Measurements from ENCODE around the gene CD200R1L. TPM values are rescaled to one million over a fixed set of nuclear protein-coding genes. Genes with fewer than 3 reads are reported as not detected.

Gene CD200R1L
- total RNA-seq, 1 donor from 2014 or later: not detected

DNA sequence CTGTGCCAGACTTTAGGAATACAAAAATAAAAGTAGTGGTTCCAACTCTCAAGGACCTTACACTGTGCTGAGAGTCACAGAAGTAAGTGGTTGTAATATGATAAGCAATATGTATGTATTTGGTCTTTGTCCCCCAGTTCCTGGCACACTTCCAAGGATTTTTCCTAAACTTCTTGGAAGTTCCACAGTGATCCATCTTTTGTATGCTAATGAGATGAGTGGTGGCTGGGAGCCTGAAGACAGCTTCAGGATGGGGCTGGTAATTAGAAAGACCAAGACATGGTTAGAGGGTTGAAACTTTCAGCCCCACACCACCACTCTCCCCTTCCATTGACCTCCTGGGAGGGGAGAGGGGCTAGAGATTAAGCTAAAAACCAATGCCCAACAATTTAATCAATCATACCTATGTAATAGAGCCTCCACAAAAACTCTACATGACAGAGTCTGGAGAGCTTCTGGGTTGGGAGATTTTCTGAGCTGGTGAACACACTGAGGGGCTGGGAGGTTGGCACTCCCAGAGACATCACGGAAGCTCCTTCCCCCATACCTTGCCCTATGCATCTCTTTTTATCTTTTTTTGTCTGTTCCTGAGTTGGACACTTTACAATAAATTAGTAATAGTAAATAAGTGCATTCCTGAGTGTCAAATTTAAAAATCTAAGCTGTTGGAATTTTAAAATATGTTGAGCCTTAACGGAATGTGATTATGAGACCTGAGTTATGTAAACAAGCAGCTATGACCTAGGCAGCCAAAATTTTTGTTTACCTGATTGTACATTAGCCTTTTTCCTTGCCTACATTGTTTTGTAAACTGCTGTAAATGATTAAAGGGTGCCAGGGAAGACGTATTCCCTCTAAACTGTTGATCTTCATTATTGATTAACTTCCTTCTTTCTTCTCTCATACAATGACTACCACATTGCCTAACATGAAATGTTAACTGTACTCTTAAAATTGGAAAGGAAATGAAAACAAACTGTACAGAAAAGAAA lies 24.3 kb downstream of the CD200R1L start:
- DNase-seq (ENCODE audit: low spot score) (no peak), ATAC-seq (peak; percentile 44)

DNA sequence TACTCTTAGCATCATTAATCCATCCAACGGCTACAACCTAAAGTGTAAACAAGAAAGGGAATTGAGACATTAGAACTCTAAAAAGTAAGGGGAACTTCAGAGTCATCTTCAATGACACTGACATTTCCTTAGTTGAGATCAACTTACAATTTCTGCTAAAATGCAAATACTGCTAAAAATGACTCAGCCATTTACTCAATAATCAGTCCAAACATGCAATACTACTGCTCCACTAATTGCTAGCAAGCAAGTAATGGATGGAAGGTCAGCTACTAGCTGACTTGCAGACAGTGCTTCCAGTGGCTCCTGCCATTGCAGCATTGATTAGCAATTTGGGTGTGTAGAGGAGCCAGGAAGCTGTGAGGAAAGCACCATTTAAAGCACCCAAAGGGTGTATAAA lies 28.4 kb downstream of the CD200R1L start:
- DNase-seq (ENCODE audit: low spot score) (no peak), ATAC-seq (no peak)

DNA sequence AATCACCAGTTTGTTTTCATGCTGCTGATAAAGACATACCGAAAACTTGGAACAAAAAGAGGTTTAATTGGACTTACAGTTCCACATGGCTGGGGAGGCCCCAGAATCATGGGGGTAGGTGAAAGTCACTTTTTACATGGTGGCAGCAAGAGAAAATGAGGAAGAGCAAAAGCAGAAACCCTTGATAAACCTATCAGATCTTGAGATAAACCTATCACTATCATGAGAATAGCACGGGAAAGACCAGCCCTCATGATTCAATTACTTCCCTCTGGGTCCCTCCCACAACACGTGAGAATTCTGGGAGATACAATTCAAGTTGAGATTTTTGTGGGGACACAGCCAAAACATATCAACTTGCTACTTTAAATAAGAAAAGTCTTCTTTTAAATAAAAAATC lies 28.9 kb downstream of the CD200R1L start:
- no peak for DNase-seq (ENCODE audit: low spot score)
- no peak for ATAC-seq

DNA sequence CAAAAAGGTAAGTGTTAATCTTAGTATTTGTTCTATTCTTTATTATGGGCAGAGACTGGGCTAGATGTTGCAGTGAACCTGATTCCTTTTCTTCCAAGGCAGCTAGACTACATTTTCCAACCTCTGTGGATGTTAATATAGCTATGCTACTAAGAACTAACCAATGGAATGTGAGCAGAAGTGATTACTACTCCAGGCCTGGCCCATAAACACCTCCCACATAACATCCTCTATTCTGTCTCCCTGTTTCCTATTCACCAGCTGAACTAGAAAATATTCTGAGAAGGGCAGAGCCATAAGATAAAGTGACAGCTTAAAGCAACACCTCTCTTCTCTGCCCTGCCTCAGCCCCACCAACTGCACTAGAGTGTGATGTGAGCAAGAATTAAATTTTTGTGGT lies 29.4 kb downstream of the CD200R1L start:
- ATAC-seq (no peak), DNase-seq (ENCODE audit: low spot score) (no peak)

DNA sequence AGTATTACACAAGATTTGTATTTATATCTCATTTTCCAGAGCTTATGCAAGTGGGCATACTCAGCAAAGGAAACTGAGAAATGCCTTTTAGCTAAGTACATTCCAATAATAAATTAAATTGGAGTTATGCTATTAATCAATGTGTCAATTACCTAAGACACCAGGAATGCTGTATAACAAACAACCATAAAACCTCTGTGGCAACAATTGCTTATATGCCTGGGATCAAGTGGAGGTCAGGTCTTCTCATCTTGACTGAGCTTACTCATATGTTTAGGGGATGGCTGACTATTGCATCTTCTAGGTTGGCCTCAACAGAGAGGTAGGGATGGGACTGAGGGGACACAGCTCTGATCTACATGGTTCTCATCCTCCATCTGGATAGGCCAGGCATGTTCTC lies 30.7 kb downstream of the CD200R1L start:
- ATAC-seq (no peak), DNase-seq (ENCODE audit: low spot score) (no peak)

DNA sequence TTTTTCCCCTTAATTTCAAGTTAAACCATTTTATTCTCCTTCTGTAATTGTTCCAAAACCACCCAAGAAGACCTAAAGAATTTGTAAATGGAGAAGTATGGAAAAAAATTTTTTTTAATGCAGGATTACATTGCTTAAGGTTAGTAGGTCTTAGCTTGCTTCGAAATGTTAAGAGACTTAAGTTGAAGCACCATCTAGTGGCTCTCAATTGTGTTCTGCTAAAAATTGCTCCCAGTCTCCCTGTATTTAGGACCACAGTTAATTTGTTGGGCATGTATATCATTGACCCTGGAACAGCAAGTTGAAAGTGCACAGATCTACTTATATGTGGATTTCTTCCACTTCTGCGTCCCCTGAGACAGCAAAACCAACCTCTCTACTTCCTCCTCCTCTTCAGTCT lies 32.4 kb downstream of the CD200R1L start:
- ATAC-seq (peak; percentile 57), DNase-seq (ENCODE audit: low spot score) (no peak)

DNA sequence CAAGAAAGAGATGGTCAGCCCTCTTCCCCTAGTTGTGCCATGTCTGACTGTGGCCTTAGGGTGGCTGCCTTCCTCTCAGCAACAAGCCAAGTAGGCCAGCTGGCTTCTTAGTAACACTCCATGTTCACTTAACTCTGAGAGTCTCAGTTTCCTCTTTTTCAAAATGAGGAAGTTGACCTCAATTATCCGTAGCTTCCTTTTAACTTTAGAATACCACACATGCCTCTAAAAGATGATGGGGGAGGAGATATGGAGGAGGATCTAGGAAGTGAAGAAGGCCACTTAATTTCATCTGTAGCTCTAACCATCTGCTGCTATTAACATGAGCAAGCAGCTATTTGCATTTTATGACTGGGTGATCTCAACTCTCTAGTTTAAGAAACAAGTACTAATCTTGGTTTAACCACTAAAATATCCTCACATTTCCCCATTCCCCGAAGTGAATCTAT lies 32.9 kb downstream of the CD200R1L start:
- ATAC-seq (peak; percentile 36), DNase-seq (ENCODE audit: low spot score) (no peak)

DNA sequence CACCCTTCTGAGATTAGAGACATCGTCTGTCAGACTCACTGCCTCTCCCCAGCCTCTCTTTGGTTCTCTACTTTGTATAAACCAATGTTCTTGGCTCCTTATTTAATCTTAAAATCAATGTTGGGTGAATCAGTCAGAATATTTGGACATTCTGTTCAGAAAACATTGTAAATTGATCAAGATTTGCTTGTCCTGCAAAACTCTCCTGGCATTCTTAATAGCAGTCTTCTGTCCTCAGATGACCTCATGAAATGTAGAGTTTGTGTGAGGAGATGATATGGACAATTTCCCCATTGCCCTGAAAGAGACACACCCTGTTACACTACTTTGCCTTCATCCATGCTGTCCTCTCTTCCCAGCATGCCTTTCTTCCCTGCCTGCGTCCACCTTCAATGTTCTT lies 33.6 kb downstream of the CD200R1L start:
- no peak for ATAC-seq
- no peak for DNase-seq (ENCODE audit: low spot score)

DNA sequence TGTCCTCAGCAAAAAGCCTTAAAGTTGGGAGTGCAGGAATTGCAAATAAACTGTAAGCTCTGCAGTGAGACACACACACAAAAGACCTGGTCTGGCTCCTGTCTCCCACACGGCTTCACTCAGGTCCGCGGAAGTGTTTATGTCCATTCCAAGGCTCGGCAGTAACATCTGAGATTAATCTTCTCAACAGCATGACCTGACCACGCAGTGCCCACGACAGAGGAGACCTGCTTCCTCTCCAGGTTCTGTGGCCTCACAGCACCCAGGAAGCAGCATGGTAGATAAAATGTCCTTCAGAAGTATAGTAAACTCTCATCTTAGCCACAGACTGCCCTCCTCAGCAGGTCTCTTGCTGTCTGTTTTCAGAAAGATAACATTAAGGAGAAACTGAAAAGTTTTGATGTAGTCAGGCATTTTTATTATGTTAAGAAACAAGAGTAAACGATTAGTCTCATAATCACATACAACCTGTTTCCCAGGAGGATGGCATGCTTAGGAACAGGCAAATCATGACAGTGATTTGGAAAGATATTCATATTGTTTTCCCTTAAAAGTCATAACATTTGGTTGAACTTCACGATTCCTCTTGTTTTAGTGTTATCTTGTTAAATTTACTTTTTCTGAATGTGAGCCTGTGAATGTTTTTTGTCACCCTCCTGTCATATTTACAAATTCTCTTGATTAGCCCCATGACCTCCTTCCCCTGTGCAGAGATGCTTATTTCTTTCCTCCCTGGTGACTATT lies 34.6 kb downstream of the CD200R1L start:
- ATAC-seq (no peak), DNase-seq (ENCODE audit: low spot score) (no peak)

DNA sequence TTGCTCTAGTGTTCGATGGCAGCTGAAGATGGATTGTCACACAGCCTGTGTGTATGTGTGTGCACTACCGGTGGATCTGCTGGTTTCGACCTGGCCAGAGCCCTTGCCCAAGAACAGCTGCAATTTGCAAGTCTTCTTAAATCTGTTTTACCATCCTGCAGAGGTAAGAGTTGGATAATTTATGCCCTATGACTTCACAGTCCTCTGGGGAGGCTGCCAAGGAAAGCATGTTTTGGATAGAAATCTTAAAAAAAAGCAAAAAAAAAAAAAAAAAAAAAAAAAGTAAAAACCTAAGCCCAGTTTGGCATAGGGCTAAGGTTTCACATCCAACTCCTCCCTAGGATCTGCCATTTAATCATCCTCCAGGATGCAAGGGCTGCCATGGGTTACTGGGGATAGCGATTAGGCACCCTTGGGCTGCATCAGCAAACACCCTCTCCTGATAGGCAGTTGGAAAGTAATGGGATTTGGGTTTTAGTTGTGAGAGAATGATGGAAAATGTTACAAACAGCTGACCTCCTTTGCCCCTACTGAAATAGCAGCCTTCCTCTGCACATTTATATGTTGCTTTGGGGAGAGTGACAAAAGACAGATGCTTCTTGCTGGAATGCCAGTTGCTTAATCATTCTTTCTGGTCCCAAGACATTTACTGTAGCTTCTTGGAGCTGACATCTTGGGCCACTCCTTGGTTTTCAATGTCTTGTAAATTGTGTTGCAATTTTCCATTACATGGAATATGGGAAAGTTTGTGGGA lies 35.4 kb downstream of the CD200R1L start:
- ATAC-seq (no peak), DNase-seq (ENCODE audit: low spot score) (no peak)

DNA sequence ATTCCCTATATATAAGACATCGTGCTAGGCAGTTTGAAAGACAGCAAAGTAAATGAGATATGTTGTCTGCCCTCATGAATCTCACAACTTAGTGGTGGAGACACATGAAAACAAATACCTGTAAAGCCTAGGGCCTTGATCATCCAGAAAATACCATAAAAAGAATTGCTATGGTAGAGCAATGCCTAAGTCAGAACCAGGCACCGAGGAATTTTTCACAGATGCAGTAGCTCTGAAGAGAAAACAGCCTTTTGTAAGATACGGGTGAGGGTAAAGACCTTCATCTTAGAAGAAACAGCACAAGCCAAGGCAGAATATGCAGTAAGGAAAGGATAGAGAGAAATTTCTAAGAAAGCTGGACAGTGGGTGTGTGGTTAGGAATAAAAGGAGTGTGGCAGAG lies 36.1 kb downstream of the CD200R1L start:
- no peak for ATAC-seq

DNA sequence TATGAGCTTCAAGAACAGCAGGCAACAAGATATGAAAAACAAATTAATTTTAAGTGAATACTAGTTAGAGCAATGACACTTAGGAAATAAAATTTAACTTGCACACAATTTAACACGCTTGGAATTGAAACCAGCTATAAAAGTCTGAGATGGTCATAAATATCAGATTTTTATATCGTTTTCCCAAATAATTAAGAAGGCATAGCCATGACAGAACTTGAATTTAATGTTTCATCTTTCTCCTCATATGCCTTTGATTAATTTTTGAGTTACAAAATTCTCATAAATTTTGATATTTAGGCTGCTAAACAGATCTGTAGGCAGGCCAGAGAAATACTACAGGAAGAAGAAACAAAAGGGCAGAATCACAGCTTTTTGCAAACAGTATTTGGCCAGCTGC lies 38.5 kb downstream of the CD200R1L start:
- no peak for ATAC-seq
- DNase-seq (ENCODE audit: low spot score): no peak

More for the DNA sequence above, 36.1 kb downstream of the CD200R1L start:
- DNase-seq (ENCODE audit: low spot score): no peak

DNA sequence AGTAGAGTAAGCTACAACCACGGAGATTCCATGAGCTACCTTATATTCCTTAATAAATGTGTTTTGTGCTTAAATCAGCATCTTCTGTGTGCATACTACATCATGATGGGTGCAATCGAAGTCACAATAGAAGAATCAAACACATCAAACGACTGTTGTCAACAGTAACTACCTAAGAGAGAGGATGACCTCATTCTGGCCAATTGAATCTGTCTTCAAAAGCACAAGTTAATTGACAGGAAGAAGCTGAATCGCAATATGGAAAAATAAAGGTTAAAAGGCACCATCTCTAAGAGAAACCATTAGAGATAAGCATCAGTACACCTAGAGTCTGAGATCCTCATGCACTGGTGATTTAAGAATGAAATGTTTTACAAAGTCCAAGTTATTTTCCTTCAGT lies 39.0 kb downstream of the CD200R1L start:
- ATAC-seq (no peak), DNase-seq (ENCODE audit: low spot score) (no peak)

DNA sequence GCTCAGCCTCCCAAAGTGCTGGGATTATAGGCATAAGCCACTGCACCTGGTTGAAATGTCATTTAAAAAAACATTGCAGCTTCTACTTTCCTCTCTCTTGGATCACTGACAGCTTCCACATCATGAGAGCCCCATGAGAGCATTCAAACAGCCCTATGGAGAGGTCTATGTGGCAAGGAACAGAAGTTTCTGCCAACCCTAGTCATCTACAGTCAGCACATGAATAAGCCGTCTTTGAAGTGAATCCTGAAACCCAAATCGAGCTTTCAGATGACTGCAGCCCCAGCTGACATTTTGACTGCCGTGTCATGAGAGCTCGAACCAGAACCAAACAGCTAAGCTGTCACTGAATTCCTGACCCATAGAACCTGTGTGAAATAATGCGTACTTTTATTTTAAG lies 39.8 kb downstream of the CD200R1L start:
- ATAC-seq (no peak), DNase-seq (ENCODE audit: low spot score) (no peak)

DNA sequence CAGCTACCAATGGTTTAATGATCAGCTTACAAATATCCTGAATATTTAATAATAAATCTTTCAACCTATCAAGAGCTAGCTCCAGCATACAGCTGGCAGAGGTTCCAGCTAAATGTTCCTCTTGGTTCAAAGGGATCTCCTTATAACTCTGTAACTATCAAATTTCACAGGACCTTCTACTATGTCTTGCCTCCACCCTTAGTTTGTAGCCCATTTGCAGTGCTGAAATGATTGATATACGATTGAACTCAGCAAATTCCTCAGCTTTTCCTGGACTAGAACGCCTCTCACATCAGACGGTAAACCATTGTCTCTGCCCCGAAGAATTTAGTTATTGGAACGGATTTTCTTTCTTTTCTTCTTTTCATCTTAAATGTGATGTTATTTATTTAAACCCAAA lies 41.5 kb downstream of the CD200R1L start:
- ATAC-seq (no peak), DNase-seq (ENCODE audit: low spot score) (no peak)

DNA sequence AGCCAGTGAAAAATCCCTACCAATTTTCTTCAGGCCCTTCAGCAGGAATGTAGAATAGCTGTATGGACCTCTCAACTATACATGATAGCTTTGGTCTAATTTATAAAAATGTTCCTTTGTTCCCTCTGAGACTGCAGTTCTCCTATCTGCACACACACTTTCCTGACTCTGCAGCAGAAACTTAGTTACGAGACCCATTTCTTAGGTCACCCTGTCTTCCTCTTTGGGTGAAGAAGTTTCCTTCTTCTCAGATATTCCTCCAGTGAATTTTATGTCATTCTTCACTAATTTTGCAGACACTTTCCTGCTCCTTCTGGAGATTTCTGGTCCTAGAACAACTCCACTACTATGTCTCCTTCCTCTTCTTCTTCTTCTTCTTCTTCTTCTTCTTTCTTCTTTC lies 42.6 kb downstream of the CD200R1L start:
- ATAC-seq: no peak
- no peak for DNase-seq (ENCODE audit: low spot score)

DNA sequence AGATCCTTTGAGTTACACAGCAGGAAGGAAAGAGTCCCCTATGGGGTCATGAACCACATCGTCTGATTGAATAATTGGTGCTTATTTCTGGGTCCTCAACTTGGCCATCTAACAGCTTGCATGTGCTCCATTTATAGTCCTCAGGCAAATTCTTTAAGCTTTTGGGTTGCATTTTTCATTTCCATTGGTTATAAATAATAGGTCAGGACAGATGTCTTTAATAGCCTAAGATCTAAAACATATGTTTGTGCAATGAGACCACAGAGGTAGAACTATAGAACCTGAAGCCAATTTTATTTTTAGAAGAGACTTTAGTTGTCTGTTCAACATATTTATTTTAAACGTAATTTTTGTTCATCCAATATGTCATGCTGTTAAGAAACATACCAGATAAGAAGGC lies 43.2 kb downstream of the CD200R1L start:
- ATAC-seq: no peak
- DNase-seq (ENCODE audit: low spot score): no peak

DNA sequence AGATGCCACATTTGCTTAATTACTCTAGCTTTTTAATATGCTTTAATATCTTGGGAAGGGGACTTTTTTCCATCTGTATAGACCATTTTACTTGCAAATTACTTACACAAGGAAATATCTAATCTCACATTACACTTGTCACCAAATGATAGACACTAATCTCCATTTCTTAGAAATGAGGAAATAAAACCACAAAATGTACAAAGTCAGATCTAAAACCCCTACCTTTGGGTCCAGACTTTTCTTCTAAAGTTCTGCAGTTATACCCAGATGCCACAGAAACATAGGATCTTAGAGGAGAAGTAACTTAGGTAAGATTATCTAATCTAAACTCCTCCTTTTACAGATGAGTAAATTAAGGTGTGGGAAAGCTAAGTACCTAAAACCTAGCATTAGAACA lies 44.3 kb downstream of the CD200R1L start:
- ATAC-seq: no peak
- no peak for DNase-seq (ENCODE audit: low spot score)

DNA sequence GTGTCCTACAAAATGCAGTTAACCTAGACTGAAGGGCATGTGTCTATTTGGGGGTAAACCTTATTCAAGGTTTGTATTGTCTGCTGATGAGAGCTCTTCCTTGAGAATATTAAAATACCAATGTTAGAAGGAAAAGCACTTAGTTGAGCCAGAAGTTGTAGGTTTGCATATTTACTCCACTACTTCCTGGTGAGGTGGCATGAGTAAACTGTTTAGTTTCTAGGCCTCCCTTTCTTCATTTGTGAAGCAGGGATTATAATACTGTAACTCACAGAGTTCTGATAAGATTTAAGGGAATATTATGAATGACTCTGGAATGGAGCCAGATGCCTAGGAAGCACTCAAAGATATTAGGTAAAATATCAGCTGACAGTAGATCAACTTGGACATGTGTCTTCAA lies 46.7 kb downstream of the CD200R1L start:
- ATAC-seq (no peak), DNase-seq (ENCODE audit: low spot score) (no peak)

DNA sequence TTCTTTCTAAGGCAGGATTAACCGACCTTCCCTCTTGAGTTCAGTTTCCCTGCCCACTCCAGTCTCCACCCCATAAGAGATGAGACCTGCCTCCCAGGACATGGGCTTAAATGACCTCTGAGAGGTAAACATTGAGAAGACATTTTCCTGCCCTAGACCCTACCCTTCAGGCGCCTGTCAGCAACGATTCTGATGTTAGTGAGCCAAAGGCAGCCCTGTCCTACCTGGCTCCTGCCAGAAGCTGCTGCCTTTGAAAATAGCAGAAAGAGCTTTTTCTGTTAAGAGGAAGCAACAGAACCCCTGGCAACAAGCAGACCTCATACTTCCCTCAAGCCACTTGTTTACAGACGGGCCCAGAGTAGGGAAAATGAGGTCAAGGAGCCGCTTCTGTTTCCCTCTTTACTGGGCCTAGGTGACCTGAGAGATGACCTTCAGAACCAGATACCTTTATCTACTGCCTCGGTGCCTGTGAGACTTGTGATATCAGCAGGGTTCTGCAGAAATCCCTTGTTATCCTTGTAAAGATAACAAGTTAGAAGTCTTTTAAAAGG lies 52.0 kb downstream of the CD200R1L start:
- DNase-seq (ENCODE audit: low spot score): no peak

More for the DNA sequence above, 52.0 kb downstream of the CD200R1L start:
- peak; percentile 69 for ATAC-seq
